Measurements from ENCODE around the gene ADISSP. TPM values are rescaled to one million over a fixed set of nuclear protein-coding genes. Genes with fewer than 3 reads are reported as not detected.

ADISSP gene
- total RNA-seq, 1 experiment from 2014 or later, result 73.8 TPM

- DNase-seq (ENCODE audit: low read depth), result no peak
- in situ Hi-C loops (cut with HindIII; ENCODE audit: low pct_unique_long_range_greater_than_20kb, low sequenced_read_pairs), result no loop called here
These were observed 16.8 kb upstream of the ADISSP start for GRCh38 chr20:3784216-3784853.

GRCh38 chr20:3783511-3784195, 16.1 kb upstream of the ADISSP start:
- no peak for DNase-seq (ENCODE audit: low read depth)
- in situ Hi-C loops (cut with HindIII; ENCODE audit: low pct_unique_long_range_greater_than_20kb, low sequenced_read_pairs), result no loop called here

- DNase-seq (ENCODE audit: low read depth), result no peak
- in situ Hi-C loops (cut with HindIII; ENCODE audit: low pct_unique_long_range_greater_than_20kb, low sequenced_read_pairs), result no loop called here
These were observed 15.5 kb upstream of the ADISSP start for GRCh38 chr20:3783068-3783489.

GRCh38 chr20:3782597-3782996, 15.0 kb upstream of the ADISSP start:
- in situ Hi-C loops (cut with HindIII; ENCODE audit: low pct_unique_long_range_greater_than_20kb, low sequenced_read_pairs), result no loop called here
- DNase-seq (ENCODE audit: low read depth), result no peak

- DNase-seq (ENCODE audit: low read depth), result peak; percentile 93
- in situ Hi-C loops (cut with HindIII; ENCODE audit: low pct_unique_long_range_greater_than_20kb, low sequenced_read_pairs), result no loop called here
These were observed 13.8 kb upstream of the ADISSP start, which contains the start of gene SPEF1 for GRCh38 chr20:3781153-3781910. TSS of gene SPEF1 (minus strand) at chr20:3781448. CDS start at chr20:3781287, 161 bp downstream.

- no peak for DNase-seq (ENCODE audit: low read depth)
- in situ Hi-C loops (cut with HindIII; ENCODE audit: low pct_unique_long_range_greater_than_20kb, low sequenced_read_pairs), result no loop called here
These were observed 11.4 kb upstream of the ADISSP start for GRCh38 chr20:3778976-3779375.

- in situ Hi-C loops (cut with HindIII; ENCODE audit: low pct_unique_long_range_greater_than_20kb, low sequenced_read_pairs), result no loop called here
- no peak for DNase-seq (ENCODE audit: low read depth)
These were observed 10.4 kb upstream of the ADISSP start for GRCh38 chr20:3777716-3778629.

GRCh38 chr20:3777381-3777715, 9.8 kb upstream of the ADISSP start:
- no peak for DNase-seq (ENCODE audit: low read depth)
- in situ Hi-C loops (cut with HindIII; ENCODE audit: low pct_unique_long_range_greater_than_20kb, low sequenced_read_pairs), result no loop called here

- in situ Hi-C loops (cut with HindIII; ENCODE audit: low pct_unique_long_range_greater_than_20kb, low sequenced_read_pairs), result no loop called here
- DNase-seq (ENCODE audit: low read depth), result no peak
These were observed 8.0 kb upstream of the ADISSP start for GRCh38 chr20:3775457-3776108.

GRCh38 chr20:3771552-3772058, 4.1 kb upstream of the ADISSP start:
- no peak for DNase-seq (ENCODE audit: low read depth)
- in situ Hi-C loops (cut with HindIII; ENCODE audit: low pct_unique_long_range_greater_than_20kb, low sequenced_read_pairs), result no loop called here

GRCh38 chr20:3768342-3769130, 983 bp upstream of the ADISSP start:
- in situ Hi-C loops (cut with HindIII; ENCODE audit: low pct_unique_long_range_greater_than_20kb, low sequenced_read_pairs), result no loop called here
- DNase-seq (ENCODE audit: low read depth), result peak; percentile 86

GRCh38 chr20:3767110-3767426, 485 bp downstream of the ADISSP start:
- in situ Hi-C loops (cut with HindIII; ENCODE audit: low pct_unique_long_range_greater_than_20kb, low sequenced_read_pairs), result no loop called here
- no peak for DNase-seq (ENCODE audit: low read depth)

- in situ Hi-C loops (cut with HindIII; ENCODE audit: low pct_unique_long_range_greater_than_20kb, low sequenced_read_pairs), result no loop called here
These were observed 987 bp downstream of the ADISSP start for GRCh38 chr20:3766422-3767109.

GRCh38 chr20:3765171-3765882, 2.2 kb downstream of the ADISSP start:
- no peak for DNase-seq (ENCODE audit: low read depth)
- in situ Hi-C loops (cut with HindIII; ENCODE audit: low pct_unique_long_range_greater_than_20kb, low sequenced_read_pairs), result no loop called here

More at GRCh38 chr20:3766422-3767109, 987 bp downstream of the ADISSP start:
- DNase-seq (ENCODE audit: low read depth), result no peak

GRCh38 chr20:3764659-3765058, 2.9 kb downstream of the ADISSP start:
- in situ Hi-C loops (cut with HindIII; ENCODE audit: low pct_unique_long_range_greater_than_20kb, low sequenced_read_pairs), result no loop called here
- no peak for DNase-seq (ENCODE audit: low read depth)

Measured in Caki2 (cell line).